SK-N-SH (cell line): ENCODE measurements around the gene ENTPD6. TPM values are rescaled to one million over a fixed set of nuclear protein-coding genes. Genes with fewer than 3 reads are reported as not detected.
A peak's percentile ranks its signal among the peaks of the same experiment; 100 is the strongest.

ENCODE experiments used
- CTCF ChIA-PET: fragments of 300-600, 350-600 bp; formaldehyde crosslinking; extraction: SDS; loops from one replicate; lab custom pipeline; 2021; lab: Yijun Ruan, JAX
- POLR2A ChIA-PET: fragments of 350-600 bp; sonication (Branson Sonifier 250); formaldehyde crosslinking; extraction: SDS; loops from one replicate; lab custom pipeline; 2020; ENCODE audit warnings: antibody characterized with exemption, inconsistent platforms; lab: Yijun Ruan, JAX
- DNase-seq: peaks from one replicate; pipeline ENCODE4 v3.0.0; 2012
- H2AFZ ChIP-seq: fragments of 200-600 bp; sonication (generic); 2 replicates; pipeline ENCODE4 v1.8.1; 2016; ENCODE audit warnings: antibody characterized with exemption, mild to moderate bottlenecking, low read depth
- H3F3A ChIP-seq: fragments of 200-600 bp; sonication (generic); replicated peaks from 2 replicates; pipeline ENCODE3; 2016; ENCODE audit warnings: antibody characterized with exemption, mild to moderate bottlenecking; ENCODE audit not compliant: insufficient read depth
- H3K27ac ChIP-seq, 2 experiments: fragments of 200-500 bp in 1 of 2; fragments of 200-600 bp in 1 of 2; sonication (Bioruptor generic) in 1 of 2; sonication (generic), shearing (Covaris generic) in 1 of 2; 2 replicates each; pipeline versions ENCODE4 v1.5.1 to v1.6.1; 2014 to 2016; ENCODE audit warnings: low read depth in 2 of 2, inconsistent platforms in 1 of 2, low read length in 1 of 2, mild to moderate bottlenecking in 1 of 2, mixed read lengths in 1 of 2
- H3K27me3 ChIP-seq: fragments of 200-600 bp; sonication (generic), shearing (Covaris generic); 2 replicates; pipeline ENCODE4 v1.6.1; 2016; ENCODE audit warnings: mixed run types; ENCODE audit not compliant: insufficient read depth
- H3K36me3 ChIP-seq, 2 experiments: fragments of 200-500 bp in 1 of 2; fragments of 200-600 bp in 1 of 2; sonication (Bioruptor generic) in 1 of 2; sonication (generic) in 1 of 2; replicated peaks in 1 of 2; 2 replicates each; pipeline versions ENCODE3 to v1.5.1; 2014 to 2016; ENCODE audit warnings: low read length in 1 of 2, mild to moderate bottlenecking in 1 of 2; ENCODE audit not compliant: insufficient read depth in 2 of 2, control insufficient read depth in 1 of 2
- H3K4me1 ChIP-seq, 2 experiments: fragments of 200-500 bp in 1 of 2; fragments of 200-600 bp in 1 of 2; sonication (Bioruptor generic) in 1 of 2; sonication (generic), shearing (Covaris generic) in 1 of 2; 2 replicates each; pipeline versions ENCODE4 v1.5.1 to v1.6.1; 2014 to 2016; ENCODE audit warnings: low read depth in 1 of 2, low read length in 1 of 2, mixed run types in 1 of 2; ENCODE audit not compliant: insufficient read depth in 2 of 2, control insufficient read depth in 1 of 2
- H3K4me2 ChIP-seq: fragments of 200-600 bp; sonication (generic), shearing (Covaris generic); 2 replicates; pipeline ENCODE4 v1.6.1; 2017; ENCODE audit warnings: mixed run types
- H3K4me3 ChIP-seq, 2 experiments: fragments of 200-500 bp in 1 of 2; fragments of 200-600 bp in 1 of 2; sonication (Bioruptor generic) in 1 of 2; sonication (generic), shearing (Covaris generic) in 1 of 2; 2 replicates each; pipeline versions ENCODE4 v1.5.1 to v1.8.1; 2014 to 2016; ENCODE audit warnings: low read depth in 2 of 2, inconsistent platforms in 1 of 2, low read length in 1 of 2, mild to moderate bottlenecking in 1 of 2, mixed read lengths in 1 of 2, moderate library complexity in 1 of 2
- H3K79me2 ChIP-seq: fragments of 200-600 bp; sonication (generic); 2 replicates; pipeline ENCODE4 v1.8.1; 2017; ENCODE audit warnings: mild to moderate bottlenecking; ENCODE audit not compliant: insufficient read depth
- H3K9ac ChIP-seq: fragments of 200-600 bp; sonication (generic); 2 replicates; pipeline ENCODE4 v1.6.1; 2017; ENCODE audit warnings: mixed run types
- H3K9me2 ChIP-seq: fragments of 200-600 bp; sonication (generic); 2 replicates; pipeline ENCODE4 v1.6.1; 2017; ENCODE audit warnings: mixed run types
- H3K9me3 ChIP-seq: fragments of 200-600 bp; sonication (generic); 2 replicates; pipeline ENCODE4 v1.6.1; 2017; ENCODE audit warnings: mixed run types, mild to moderate bottlenecking, moderate library complexity
- H4K20me1 ChIP-seq: fragments of 200-600 bp; sonication (generic); 2 replicates; pipeline ENCODE4 v1.6.1; 2017; ENCODE audit warnings: mild to moderate bottlenecking, mixed run types; ENCODE audit not compliant: insufficient read depth
- CHD2 ChIP-seq: fragments of 150-350 bp; IDR thresholded peaks from 2 replicates; pipeline ENCODE4 v1.6.1; 2018; ENCODE audit warnings: low read length; ENCODE audit not compliant: partially characterized antibody
- EP300 ChIP-seq, 2 experiments: IDR thresholded peaks; 2 replicates each; pipeline versions ENCODE4 v1.4.0 to v1.6.1; 2012; ENCODE audit warnings: borderline replicate concordance in 1 of 2, low read depth in 1 of 2, low read length in 1 of 2
- EZH2phosphoT487 ChIP-seq: fragments of 200-600 bp; sonication (generic); IDR thresholded peaks from 2 replicates; pipeline ENCODE4 v1.6.1; 2017; ENCODE audit warnings: low read depth, mixed run types, mild to moderate bottlenecking, antibody characterized with exemption, moderate library complexity, borderline replicate concordance
- FOXJ3 ChIP-seq: sonication (generic); formaldehyde crosslinking; IDR thresholded peaks from 2 replicates; pipeline ENCODE4 v1.5.1; 2020; ENCODE audit warnings: mild to moderate bottlenecking, missing genetic modification reagents
- FOXM1 ChIP-seq: IDR thresholded peaks from 2 replicates; pipeline ENCODE4 v1.4.0; 2012; ENCODE audit warnings: low read depth, mild to moderate bottlenecking
- GABPA ChIP-seq: IDR thresholded peaks from 2 replicates; pipeline ENCODE4 v1.4.0; 2012; ENCODE audit warnings: low read depth, mild to moderate bottlenecking
- JUND ChIP-seq: IDR thresholded peaks from 2 replicates; pipeline ENCODE4 v1.4.0; 2012
- MEF2A ChIP-seq: IDR thresholded peaks from 2 replicates; pipeline ENCODE4 v1.4.0; 2012; ENCODE audit warnings: low read depth, borderline replicate concordance
- MXI1 ChIP-seq: IDR thresholded peaks from 2 replicates; pipeline ENCODE4 v1.6.1; 2012; ENCODE audit warnings: mild to moderate bottlenecking, low read depth, low read length, improper control_type of control experiment
- NFIC ChIP-seq: IDR thresholded peaks from 2 replicates; pipeline ENCODE4 v1.4.0; 2012; ENCODE audit warnings: borderline replicate concordance
- NRF1 ChIP-seq: IDR thresholded peaks from 2 replicates; pipeline ENCODE4 v1.6.1; 2012; ENCODE audit warnings: low read depth, mild to moderate bottlenecking, low read length
- PBX3 ChIP-seq: IDR thresholded peaks from 2 replicates; pipeline ENCODE4; 2012
- RCOR1 ChIP-seq: fragments of 150-350 bp; IDR thresholded peaks from 2 replicates; pipeline ENCODE4 v1.6.1; 2017; ENCODE audit warnings: antibody characterized with exemption, low read length
- SIN3A ChIP-seq: IDR thresholded peaks from 2 replicates; pipeline ENCODE4 v1.6.1; 2012; ENCODE audit warnings: low read depth, mild to moderate bottlenecking, low read length, moderate library complexity, borderline replicate concordance
- TEAD4 ChIP-seq: IDR thresholded peaks from 2 replicates; pipeline ENCODE4 v1.4.0; 2012; ENCODE audit warnings: mild to moderate bottlenecking, borderline replicate concordance; ENCODE audit not compliant: insufficient read depth
- USF2 ChIP-seq: fragments of 150-350 bp; IDR thresholded peaks from 2 replicates; pipeline ENCODE4 v1.6.1; 2017; ENCODE audit warnings: antibody characterized with exemption, low read length, low read depth, borderline replicate concordance
- WGBS: methylation state at CpG from one replicate; pipeline ENCODE4 v1.1.6; 2017; ENCODE audit warnings: low lambda C conversion rate; 5-methylcytosine and 5-hydroxymethylcytosine counted together
- polyA plus RNA-seq, 3 experiments: library from polyadenylated mRNA; depleted of rRNA; stranded (reverse); fragments of >200 nt; gene quantifications; 2 replicates each; pipeline ENCODE4 v1.2.3, GENCODE V29; 2012
- TF ChIP-seq, protein P1 (sequence below): fragments of 200-600 bp; sonication (generic); IDR thresholded peaks from 2 replicates; pipeline ENCODE4 v1.6.1; 2017; ENCODE audit warnings: antibody characterized with exemption, mild to moderate bottlenecking, moderate library complexity
- TF ChIP-seq, protein P2 (sequence below): IDR thresholded peaks from 2 replicates; pipeline ENCODE4 v1.4.0; 2012; ENCODE audit warnings: low read depth, borderline replicate concordance

ENTPD6 gene
- polyA plus RNA-seq, 1 of the 3 experiments (the other 2 are of a cell fraction): 76.1 TPM

- Histone ChIP-seq H3K9me3 (no peaks in the 10 kb centered on the region), H3K4me2 (no peak overlapping the region), H3K4me1 (peaks cover 0 to 24% of the 10 kb centered on the region in 2 experiments; a peak in 2 of 4 replicates)
- no peak for TF ChIP-seq SIN3A
- 0 out of 4 replicates have a peak, but pooled peaks of 1 of the 2 experiments have one; percentile 15 for TF ChIP-seq EP300 (IDR thresholded peaks at IDR 0.05; ENCODE audit: borderline replicate concordance in 1 of 2, low read depth in 1 of 2, low read length in 1 of 2)
- no peak for TF ChIP-seq USF2
- no peak for TF ChIP-seq GABPA
- TF ChIP-seq JUND: no peak
- TF ChIP-seq, protein P1, sequence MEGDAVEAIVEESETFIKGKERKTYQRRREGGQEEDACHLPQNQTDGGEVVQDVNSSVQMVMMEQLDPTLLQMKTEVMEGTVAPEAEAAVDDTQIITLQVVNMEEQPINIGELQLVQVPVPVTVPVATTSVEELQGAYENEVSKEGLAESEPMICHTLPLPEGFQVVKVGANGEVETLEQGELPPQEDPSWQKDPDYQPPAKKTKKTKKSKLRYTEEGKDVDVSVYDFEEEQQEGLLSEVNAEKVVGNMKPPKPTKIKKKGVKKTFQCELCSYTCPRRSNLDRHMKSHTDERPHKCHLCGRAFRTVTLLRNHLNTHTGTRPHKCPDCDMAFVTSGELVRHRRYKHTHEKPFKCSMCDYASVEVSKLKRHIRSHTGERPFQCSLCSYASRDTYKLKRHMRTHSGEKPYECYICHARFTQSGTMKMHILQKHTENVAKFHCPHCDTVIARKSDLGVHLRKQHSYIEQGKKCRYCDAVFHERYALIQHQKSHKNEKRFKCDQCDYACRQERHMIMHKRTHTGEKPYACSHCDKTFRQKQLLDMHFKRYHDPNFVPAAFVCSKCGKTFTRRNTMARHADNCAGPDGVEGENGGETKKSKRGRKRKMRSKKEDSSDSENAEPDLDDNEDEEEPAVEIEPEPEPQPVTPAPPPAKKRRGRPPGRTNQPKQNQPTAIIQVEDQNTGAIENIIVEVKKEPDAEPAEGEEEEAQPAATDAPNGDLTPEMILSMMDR: no peak
- no peak for TF ChIP-seq TEAD4
- TF ChIP-seq MEF2A: no peak
- TF ChIP-seq NRF1: no peak
- no peak for TF ChIP-seq NFIC
- TF ChIP-seq FOXJ3 (CRISPR knock-in tag): no peak
- TF ChIP-seq EZH2phosphoT487: no peak
- TF ChIP-seq CHD2: no peak
- TF ChIP-seq MXI1: no peak
- no peak for TF ChIP-seq PBX3
- peak; percentile 21; the same call in 1 of the 2 replicates for TF ChIP-seq RCOR1
- TF ChIP-seq, protein P2, sequence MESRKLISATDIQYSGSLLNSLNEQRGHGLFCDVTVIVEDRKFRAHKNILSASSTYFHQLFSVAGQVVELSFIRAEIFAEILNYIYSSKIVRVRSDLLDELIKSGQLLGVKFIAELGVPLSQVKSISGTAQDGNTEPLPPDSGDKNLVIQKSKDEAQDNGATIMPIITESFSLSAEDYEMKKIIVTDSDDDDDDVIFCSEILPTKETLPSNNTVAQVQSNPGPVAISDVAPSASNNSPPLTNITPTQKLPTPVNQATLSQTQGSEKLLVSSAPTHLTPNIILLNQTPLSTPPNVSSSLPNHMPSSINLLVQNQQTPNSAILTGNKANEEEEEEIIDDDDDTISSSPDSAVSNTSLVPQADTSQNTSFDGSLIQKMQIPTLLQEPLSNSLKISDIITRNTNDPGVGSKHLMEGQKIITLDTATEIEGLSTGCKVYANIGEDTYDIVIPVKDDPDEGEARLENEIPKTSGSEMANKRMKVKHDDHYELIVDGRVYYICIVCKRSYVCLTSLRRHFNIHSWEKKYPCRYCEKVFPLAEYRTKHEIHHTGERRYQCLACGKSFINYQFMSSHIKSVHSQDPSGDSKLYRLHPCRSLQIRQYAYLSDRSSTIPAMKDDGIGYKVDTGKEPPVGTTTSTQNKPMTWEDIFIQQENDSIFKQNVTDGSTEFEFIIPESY: no peak
- TF ChIP-seq FOXM1: no peak
- TF ChIP-seq, all 33 proteins: peak for 2
- no peak overlapping the region for H3K4me3 ChIP-seq
- no peaks in the 10 kb centered on the region for H4K20me1 ChIP-seq
- H3K27ac ChIP-seq: peak overlapping the region in 1 of 2 experiments; percentile 72; a peak in 2 of 4 replicates
- no peaks in the 10 kb centered on the region for H3K36me3 ChIP-seq
- H3F3A ChIP-seq: no peaks in the 10 kb centered on the region
- peak; percentile 68 for DNase-seq
- H2AFZ ChIP-seq: no peak overlapping the region
- ChIA-PET CTCF (interaction anchor here (0.8 to 1.8 kb wide), 7 partner anchors 10 to 208 kb away, joined by 3 to 7 read pairs (median 3); no protein-coding TSS in a partner anchor), POLR2A (no interaction called here)
- H3K79me2 ChIP-seq: peaks cover 11% of the 10 kb centered on the region
- WGBS: 33% methylated on average over 2 of the region's 2 CpGs
- no peaks in the 10 kb centered on the region for H3K9me2 ChIP-seq
- no peak overlapping the region for H3K9ac ChIP-seq
- peaks cover 14% of the 10 kb centered on the region; the same call in 1 of the 2 replicates for H3K27me3 ChIP-seq
Measured at GRCh38 chr20:25191689-25192088, 3.8 kb upstream of the ENTPD6 start.
